Measurements from ENCODE around the gene IRF9. TPM values are rescaled to one million over a fixed set of nuclear protein-coding genes. Genes with fewer than 3 reads are reported as not detected.

Gene IRF9
- total and polyA plus RNA-seq, 2 of the 13 experiments (the other 11 are each of a cell fraction or from before 2014, with no cell fraction given): 14.9 to 49.7 TPM

DNA sequence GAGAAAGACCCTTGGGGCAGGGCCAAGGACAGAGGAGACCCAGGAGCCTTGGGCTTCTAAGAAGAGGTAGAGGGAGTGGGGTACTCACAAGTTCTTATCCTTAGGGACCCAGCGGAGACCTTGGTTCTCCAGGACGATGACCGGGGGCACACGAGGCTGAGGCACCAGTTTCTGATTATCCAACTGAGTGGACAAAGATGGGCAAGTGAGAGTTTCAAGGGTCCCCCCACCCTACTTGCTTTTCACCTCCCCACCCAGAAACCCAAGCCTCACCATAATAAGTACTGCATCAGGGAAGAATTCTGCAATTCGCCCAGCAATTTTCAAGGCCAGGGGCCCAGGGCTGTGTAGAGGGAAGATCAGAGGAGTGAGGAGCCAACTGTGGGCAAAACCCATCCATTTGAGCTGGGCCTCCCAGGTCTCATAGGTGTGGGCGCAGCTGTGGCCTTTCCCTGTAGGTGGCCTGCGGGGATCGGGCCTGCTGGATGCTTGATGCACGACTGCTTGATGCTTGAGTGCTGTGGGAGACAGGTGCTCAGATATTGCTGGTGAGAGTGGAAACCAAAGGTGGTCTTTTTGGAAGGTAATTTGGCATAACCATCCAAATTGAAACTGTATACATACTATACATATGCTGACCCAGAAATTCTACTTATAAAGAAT, 21.7 kb upstream of the IRF9 start (continued):
- TF ChIP-seq ATF1 (CRISPR knock-in tag; IDR thresholded peaks at IDR 0.05) (no peak), ZNF10 (CRISPR knock-in tag; IDR thresholded peaks at IDR 0.05; ENCODE audit: borderline replicate concordance, low read depth) (no peak), PAX8 (CRISPR knock-in tag; IDR thresholded peaks at IDR 0.05; ENCODE audit: borderline replicate concordance) (no peak), RFXAP (CRISPR knock-in tag; IDR thresholded peaks at IDR 0.05; ENCODE audit: borderline replicate concordance) (no peak), DZIP1 (CRISPR knock-in tag; IDR thresholded peaks at IDR 0.05) (no peak), FLYWCH1 (CRISPR knock-in tag; IDR thresholded peaks at IDR 0.05) (no peak), ZSCAN20 (CRISPR knock-in tag; IDR thresholded peaks at IDR 0.05; ENCODE audit: borderline replicate concordance) (no peak), ZHX2 (IDR thresholded peaks at IDR 0.05; ENCODE audit: low read depth) (no peak), ZHX2 (CRISPR knock-in tag; IDR thresholded peaks at IDR 0.05; ENCODE audit: borderline replicate concordance) (no peak)
- TF ChIP-seq, protein P1, sequence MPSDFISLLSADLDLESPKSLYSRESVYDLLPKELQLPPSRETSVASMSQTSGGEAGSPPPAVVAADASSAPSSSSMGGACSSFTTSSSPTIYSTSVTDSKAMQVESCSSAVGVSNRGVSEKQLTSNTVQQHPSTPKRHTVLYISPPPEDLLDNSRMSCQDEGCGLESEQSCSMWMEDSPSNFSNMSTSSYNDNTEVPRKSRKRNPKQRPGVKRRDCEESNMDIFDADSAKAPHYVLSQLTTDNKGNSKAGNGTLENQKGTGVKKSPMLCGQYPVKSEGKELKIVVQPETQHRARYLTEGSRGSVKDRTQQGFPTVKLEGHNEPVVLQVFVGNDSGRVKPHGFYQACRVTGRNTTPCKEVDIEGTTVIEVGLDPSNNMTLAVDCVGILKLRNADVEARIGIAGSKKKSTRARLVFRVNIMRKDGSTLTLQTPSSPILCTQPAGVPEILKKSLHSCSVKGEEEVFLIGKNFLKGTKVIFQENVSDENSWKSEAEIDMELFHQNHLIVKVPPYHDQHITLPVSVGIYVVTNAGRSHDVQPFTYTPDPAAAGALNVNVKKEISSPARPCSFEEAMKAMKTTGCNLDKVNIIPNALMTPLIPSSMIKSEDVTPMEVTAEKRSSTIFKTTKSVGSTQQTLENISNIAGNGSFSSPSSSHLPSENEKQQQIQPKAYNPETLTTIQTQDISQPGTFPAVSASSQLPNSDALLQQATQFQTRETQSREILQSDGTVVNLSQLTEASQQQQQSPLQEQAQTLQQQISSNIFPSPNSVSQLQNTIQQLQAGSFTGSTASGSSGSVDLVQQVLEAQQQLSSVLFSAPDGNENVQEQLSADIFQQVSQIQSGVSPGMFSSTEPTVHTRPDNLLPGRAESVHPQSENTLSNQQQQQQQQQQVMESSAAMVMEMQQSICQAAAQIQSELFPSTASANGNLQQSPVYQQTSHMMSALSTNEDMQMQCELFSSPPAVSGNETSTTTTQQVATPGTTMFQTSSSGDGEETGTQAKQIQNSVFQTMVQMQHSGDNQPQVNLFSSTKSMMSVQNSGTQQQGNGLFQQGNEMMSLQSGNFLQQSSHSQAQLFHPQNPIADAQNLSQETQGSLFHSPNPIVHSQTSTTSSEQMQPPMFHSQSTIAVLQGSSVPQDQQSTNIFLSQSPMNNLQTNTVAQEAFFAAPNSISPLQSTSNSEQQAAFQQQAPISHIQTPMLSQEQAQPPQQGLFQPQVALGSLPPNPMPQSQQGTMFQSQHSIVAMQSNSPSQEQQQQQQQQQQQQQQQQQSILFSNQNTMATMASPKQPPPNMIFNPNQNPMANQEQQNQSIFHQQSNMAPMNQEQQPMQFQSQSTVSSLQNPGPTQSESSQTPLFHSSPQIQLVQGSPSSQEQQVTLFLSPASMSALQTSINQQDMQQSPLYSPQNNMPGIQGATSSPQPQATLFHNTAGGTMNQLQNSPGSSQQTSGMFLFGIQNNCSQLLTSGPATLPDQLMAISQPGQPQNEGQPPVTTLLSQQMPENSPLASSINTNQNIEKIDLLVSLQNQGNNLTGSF (CRISPR knock-in tag; IDR thresholded peaks at IDR 0.05): no peak
- TF ChIP-seq, protein P2, sequence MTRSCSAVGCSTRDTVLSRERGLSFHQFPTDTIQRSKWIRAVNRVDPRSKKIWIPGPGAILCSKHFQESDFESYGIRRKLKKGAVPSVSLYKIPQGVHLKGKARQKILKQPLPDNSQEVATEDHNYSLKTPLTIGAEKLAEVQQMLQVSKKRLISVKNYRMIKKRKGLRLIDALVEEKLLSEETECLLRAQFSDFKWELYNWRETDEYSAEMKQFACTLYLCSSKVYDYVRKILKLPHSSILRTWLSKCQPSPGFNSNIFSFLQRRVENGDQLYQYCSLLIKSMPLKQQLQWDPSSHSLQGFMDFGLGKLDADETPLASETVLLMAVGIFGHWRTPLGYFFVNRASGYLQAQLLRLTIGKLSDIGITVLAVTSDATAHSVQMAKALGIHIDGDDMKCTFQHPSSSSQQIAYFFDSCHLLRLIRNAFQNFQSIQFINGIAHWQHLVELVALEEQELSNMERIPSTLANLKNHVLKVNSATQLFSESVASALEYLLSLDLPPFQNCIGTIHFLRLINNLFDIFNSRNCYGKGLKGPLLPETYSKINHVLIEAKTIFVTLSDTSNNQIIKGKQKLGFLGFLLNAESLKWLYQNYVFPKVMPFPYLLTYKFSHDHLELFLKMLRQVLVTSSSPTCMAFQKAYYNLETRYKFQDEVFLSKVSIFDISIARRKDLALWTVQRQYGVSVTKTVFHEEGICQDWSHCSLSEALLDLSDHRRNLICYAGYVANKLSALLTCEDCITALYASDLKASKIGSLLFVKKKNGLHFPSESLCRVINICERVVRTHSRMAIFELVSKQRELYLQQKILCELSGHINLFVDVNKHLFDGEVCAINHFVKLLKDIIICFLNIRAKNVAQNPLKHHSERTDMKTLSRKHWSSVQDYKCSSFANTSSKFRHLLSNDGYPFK (CRISPR knock-in tag; IDR thresholded peaks at IDR 0.05; ENCODE audit: borderline replicate concordance): no peak

Measured in HepG2 (cell line).